Measurements from ENCODE around the gene MORF4L1.
"Not testable (repeated sequence)": the region's sequence is repeated elsewhere in the genome, so short reads cannot be mapped to it uniquely, and the experiment has no call there.

- not testable (repeated sequence) for TF ChIP-seq CTCF, POLR2A, EP300, POLR2AphosphoS5 (IDR thresholded peaks at IDR 0.05)
Measured at GRCh38 chr15:78900819-78901533, 28.3 kb downstream of the MORF4L1 start.

Measured in stomach (tissue), 4 donors.